OCI-LY1 (cell line): Measurements from ENCODE around the gene PBXIP1.

ENCODE experiments used
- H2AFZ ChIP-seq: fragments of 200-600 bp; sonication (generic), shearing (Covaris generic); 2 replicates; pipeline ENCODE4 v1.6.0; 2014; ENCODE audit warnings: antibody characterized with exemption, mild to moderate bottlenecking, low read length
- H3F3A ChIP-seq: fragments of 200-600 bp; sonication (generic), shearing (Covaris generic); 2 replicates; pipeline ENCODE4 v1.6.0; 2014; ENCODE audit warnings: mild to moderate bottlenecking, antibody characterized with exemption, low read length, moderate library complexity; ENCODE audit not compliant: insufficient read depth
- H3K27ac ChIP-seq: fragments of 200-600 bp; sonication (generic); 2 replicates; pipeline ENCODE4 v1.5.1; 2014; ENCODE audit warnings: low read length, mixed run types, mild to moderate bottlenecking, low read depth; ENCODE audit not compliant: poor library complexity, severe bottlenecking
- H3K27me3 ChIP-seq: fragments of 200-600 bp; sonication (generic); 2 replicates; pipeline ENCODE4 v1.6.0; 2014; ENCODE audit warnings: antibody characterized with exemption, mild to moderate bottlenecking, low read length, moderate library complexity; ENCODE audit not compliant: insufficient read depth
- H3K36me3 ChIP-seq: fragments of 200-600 bp; sonication (generic); 2 replicates; pipeline ENCODE4 v1.6.1; 2014; ENCODE audit warnings: mild to moderate bottlenecking, antibody characterized with exemption, low read length, moderate library complexity, mixed read lengths; ENCODE audit not compliant: insufficient read depth
- H3K4me1 ChIP-seq: fragments of 200-600 bp; sonication (generic); 2 replicates; pipeline ENCODE4 v1.5.1; 2014; ENCODE audit warnings: mild to moderate bottlenecking, low read length, moderate library complexity; ENCODE audit not compliant: insufficient read depth, severe bottlenecking
- H3K4me2 ChIP-seq: fragments of 200-600 bp; sonication (generic), shearing (Covaris generic); 2 replicates; pipeline ENCODE4 v1.6.1; 2014; ENCODE audit warnings: low read length
- H3K4me3 ChIP-seq: fragments of 200-600 bp; sonication (generic); 2 replicates; pipeline ENCODE4 v1.5.1; 2014; ENCODE audit warnings: low read length, low read depth, mild to moderate bottlenecking, mixed read lengths; ENCODE audit not compliant: poor library complexity, severe bottlenecking
- H3K79me2 ChIP-seq: fragments of 200-600 bp; shearing (Covaris generic); 2 replicates; pipeline ENCODE4 v1.6.1; 2016; ENCODE audit warnings: mixed run types, low read length, mixed read lengths; ENCODE audit not compliant: insufficient read depth
- H3K9ac ChIP-seq: fragments of 200-600 bp; sonication (generic), shearing (Covaris generic); 2 replicates; pipeline ENCODE4 v1.6.1; 2014; ENCODE audit warnings: mild to moderate bottlenecking, low read length, mixed read lengths
- H3K9me2 ChIP-seq: fragments of 200-600 bp; sonication (generic), shearing (Covaris generic); 2 replicates; pipeline ENCODE4 v1.6.1; 2014; ENCODE audit warnings: low read depth, mild to moderate bottlenecking, low read length, mixed read lengths
- H3K9me3 ChIP-seq: fragments of 200-600 bp; shearing (Covaris generic); 2 replicates; pipeline ENCODE4 v1.6.1; 2014; ENCODE audit warnings: low read length, mixed read lengths
- H4K20me1 ChIP-seq: fragments of 200-600 bp; sonication (generic), shearing (Covaris generic); 2 replicates; pipeline ENCODE4 v1.6.0; 2016; ENCODE audit warnings: mild to moderate bottlenecking, low read length; ENCODE audit not compliant: insufficient read depth
- CTCF ChIP-seq: fragments of 200-600 bp; sonication (generic), shearing (Covaris generic); IDR thresholded peaks from 2 replicates; pipeline ENCODE4 v1.5.1; 2017; ENCODE audit warnings: mild to moderate bottlenecking, antibody characterized with exemption, low read length, moderate library complexity, mixed read lengths
- EZH2 ChIP-seq: fragments of 200-600 bp; sonication (generic), shearing (Covaris generic); IDR thresholded peaks from 2 replicates; pipeline ENCODE4 v1.8.0; 2017; ENCODE audit warnings: borderline replicate concordance, mixed run types, mild to moderate bottlenecking, antibody characterized with exemption, low read length, moderate library complexity, mixed read lengths

The PBXIP1 gene

GRCh38 chr1:154959426-154959780 lies 3.5 kb upstream of the PBXIP1 start:
- H3K9me3 ChIP-seq = no peaks in the 10 kb centered on the region
- peaks cover 5% of the 10 kb centered on the region; the same call in 1 of the 2 replicates for H3K79me2 ChIP-seq
- H3K4me1 ChIP-seq = peaks cover 54% of the 10 kb centered on the region
- no peak overlapping the region for H3K27ac ChIP-seq
- H3F3A ChIP-seq = no peaks in the 10 kb centered on the region
- no peak overlapping the region for H2AFZ ChIP-seq
- TF ChIP-seq CTCF (no peak), EZH2 (no peak)
- H3K9ac ChIP-seq = no peak overlapping the region
- H3K9me2 ChIP-seq = no peaks in the 10 kb centered on the region
- peaks cover 28% of the 10 kb centered on the region for H3K36me3 ChIP-seq
- no peak overlapping the region for H3K4me2 ChIP-seq
- no peaks in the 10 kb centered on the region for H4K20me1 ChIP-seq
- no peaks in the 10 kb centered on the region for H3K27me3 ChIP-seq
- H3K4me3 ChIP-seq = no peak overlapping the region

GRCh38 chr1:154958681-154959425 lies 3.0 kb upstream of the PBXIP1 start:
- H3K4me3 ChIP-seq = no peak overlapping the region
- peaks cover 59% of the 10 kb centered on the region for H3K4me1 ChIP-seq
- H3K4me2 ChIP-seq = no peak overlapping the region
- H3K27ac ChIP-seq = no peak overlapping the region
- no peaks in the 10 kb centered on the region for H3K9me3 ChIP-seq
- no peaks in the 10 kb centered on the region for H4K20me1 ChIP-seq
- H3K36me3 ChIP-seq = peaks cover 25% of the 10 kb centered on the region
- TF ChIP-seq EZH2 = no peak
- TF ChIP-seq CTCF = no peak
- H3F3A ChIP-seq = no peaks in the 10 kb centered on the region
- no peak overlapping the region for H2AFZ ChIP-seq
- no peak overlapping the region for H3K9ac ChIP-seq
- no peaks in the 10 kb centered on the region for H3K27me3 ChIP-seq
- H3K79me2 ChIP-seq = peaks cover 5% of the 10 kb centered on the region; the same call in 1 of the 2 replicates
- H3K9me2 ChIP-seq = no peaks in the 10 kb centered on the region

GRCh38 chr1:154958036-154958435 lies 2.1 kb upstream of the PBXIP1 start:
- Histone ChIP-seq H3K4me2 (no peak overlapping the region), H4K20me1 (no peaks in the 10 kb centered on the region), H3K9me3 (no peaks in the 10 kb centered on the region), H3K9ac (no peak overlapping the region), H3K27me3 (no peaks in the 10 kb centered on the region), H3K9me2 (no peaks in the 10 kb centered on the region), H3K27ac (no peak overlapping the region), H2AFZ (no peak overlapping the region), H3K79me2 (peaks cover 5% of the 10 kb centered on the region; the same call in 1 of the 2 replicates), H3K36me3 (peaks cover 17% of the 10 kb centered on the region), H3K4me3 (no peak overlapping the region), H3K4me1 (peaks cover 59% of the 10 kb centered on the region), H3F3A (no peaks in the 10 kb centered on the region)
- TF ChIP-seq CTCF = no peak
